HepG2 (cell line): ENCODE data around the gene MLX. TPM values are rescaled to one million over a fixed set of nuclear protein-coding genes. Genes with fewer than 3 reads are reported as not detected.

ENCODE experiments used
- AKAP8 ChIP-seq: sonication (generic); formaldehyde crosslinking; IDR thresholded peaks from 2 replicates; pipeline ENCODE4 v1.5.1; 2020; ENCODE audit warnings: mild to moderate bottlenecking, missing genetic modification reagents
- ARNT2 ChIP-seq: sonication (generic); formaldehyde crosslinking; IDR thresholded peaks from 2 replicates; pipeline ENCODE4 v1.8.0; 2022; ENCODE audit warnings: mild to moderate bottlenecking, low read depth, missing genetic modification reagents, moderate library complexity
- CEBPG ChIP-seq: IDR thresholded peaks from 2 replicates; pipeline ENCODE4 v1.6.1; 2016
- DMTF1 ChIP-seq: sonication (generic); formaldehyde crosslinking; IDR thresholded peaks from 2 replicates; pipeline ENCODE4 v1.4.0; 2020; ENCODE audit warnings: mild to moderate bottlenecking, missing genetic modification reagents
- DNMT1 ChIP-seq: sonication (generic); formaldehyde crosslinking; IDR thresholded peaks from 2 replicates; pipeline ENCODE4 v1.5.1; 2020; ENCODE audit warnings: mild to moderate bottlenecking, missing genetic modification reagents
- GLMP ChIP-seq: sonication (generic); formaldehyde crosslinking; IDR thresholded peaks from 2 replicates; pipeline ENCODE4 v1.9.0; 2021; ENCODE audit warnings: missing genetic modification reagents, mild to moderate bottlenecking, borderline replicate concordance
- HIC2 ChIP-seq: sonication (generic); formaldehyde crosslinking; IDR thresholded peaks from 2 replicates; pipeline ENCODE4 v1.9.0; 2022; ENCODE audit warnings: low read depth, missing genetic modification reagents
- HNRNPK ChIP-seq: fragments of 200-400 bp; formaldehyde crosslinking; IDR thresholded peaks from 2 replicates; pipeline ENCODE4 v1.6.1; 2018; ENCODE audit warnings: low read length, low read depth, moderate library complexity, mild to moderate bottlenecking; ENCODE audit not compliant: poor library complexity, severe bottlenecking
- KMT2B ChIP-seq: IDR thresholded peaks from 2 replicates; pipeline ENCODE4 v1.6.1; 2016; ENCODE audit warnings: missing genetic modification reagents, missing compliant biosample characterization
- NR2C2 ChIP-seq: sonication (generic); formaldehyde crosslinking; IDR thresholded peaks from 2 replicates; pipeline ENCODE4 v1.4.0; 2020; ENCODE audit warnings: missing genetic modification reagents, mild to moderate bottlenecking, moderate library complexity, borderline replicate concordance
- PBX2 ChIP-seq: IDR thresholded peaks from 2 replicates; pipeline ENCODE4 v1.6.1; 2016; ENCODE audit warnings: control low read depth
- TFAP4 ChIP-seq: sonication (generic); IDR thresholded peaks from 2 replicates; pipeline ENCODE4 v1.6.1; 2016; ENCODE audit warnings: low read depth, borderline replicate concordance
- THAP8 ChIP-seq: sonication (generic); formaldehyde crosslinking; IDR thresholded peaks from 2 replicates; pipeline ENCODE4 v1.5.1; 2020; ENCODE audit warnings: missing genetic modification reagents, mild to moderate bottlenecking, borderline replicate concordance
- ZBTB7B ChIP-seq: sonication (generic); formaldehyde crosslinking; IDR thresholded peaks from 2 replicates; pipeline ENCODE4 v1.4.0; 2020; ENCODE audit warnings: missing genetic modification reagents
- ZNF275 ChIP-seq: sonication (generic); formaldehyde crosslinking; IDR thresholded peaks from 2 replicates; pipeline ENCODE4 v1.8.0; 2022; ENCODE audit warnings: missing genetic modification reagents, mild to moderate bottlenecking, inconsistent platforms, borderline replicate concordance
- ZNF337 ChIP-seq: sonication (generic); formaldehyde crosslinking; IDR thresholded peaks from 2 replicates; pipeline ENCODE4 v1.5.1; 2020; ENCODE audit warnings: missing genetic modification reagents, low read depth, mild to moderate bottlenecking, borderline replicate concordance
- ZNF33A ChIP-seq: sonication (generic); formaldehyde crosslinking; IDR thresholded peaks from 2 replicates; pipeline ENCODE4 v1.5.1; 2020; ENCODE audit warnings: missing genetic modification reagents, mild to moderate bottlenecking, moderate library complexity, borderline replicate concordance
- ZNF891 ChIP-seq: sonication (generic); formaldehyde crosslinking; IDR thresholded peaks from 2 replicates; pipeline ENCODE4 v1.5.0; 2020; ENCODE audit warnings: mild to moderate bottlenecking, missing genetic modification reagents
- ZSCAN21 ChIP-seq: sonication (generic); formaldehyde crosslinking; IDR thresholded peaks from 2 replicates; pipeline ENCODE4 v1.8.0; 2022; ENCODE audit warnings: mild to moderate bottlenecking, missing genetic modification reagents, moderate library complexity, borderline replicate concordance
- polyA plus RNA-seq, 8 experiments: library from polyadenylated mRNA; depleted of rRNA in 3 of 8; stranded (reverse) in 7 of 8; unstranded in 1 of 8; fragments of >200 nt; fragmentation: Illumina TruSeq in 4 of 8; extraction: Trizol in 4 of 8; gene quantifications; 2 replicates each; pipeline versions ENCODE4 v1.2.1 to v1.2.3, GENCODE V29; 2011 to 2016; ENCODE audit warnings: low read depth in 4 of 8, missing spikeins in 1 of 8, mixed read lengths in 1 of 8; ENCODE audit not compliant: insufficient read depth in 1 of 8
- total RNA-seq, 5 experiments: library from RNA; depleted of rRNA; stranded (reverse); fragments of >200 nt; fragmentation: Illumina TruSeq; extraction: Trizol; gene quantifications; 2 replicates each; pipeline ENCODE4 v1.2.3, GENCODE V29; 2016; ENCODE audit warnings: low read depth in 1 of 5

The MLX gene
- total and polyA plus RNA-seq, 2 of the 13 experiments (the other 11 are each of a cell fraction or from before 2014, with no cell fraction given) = 38.9 to 74.4 TPM

GRCh38 chr17:42554250-42555121 lies 12.4 kb upstream of the MLX start (continued):
- no peak for TF ChIP-seq ZNF337 (CRISPR knock-in tag)
- TF ChIP-seq PBX2 = no peak
- no peak for TF ChIP-seq GLMP
- no peak for TF ChIP-seq DMTF1
- TF ChIP-seq ZSCAN21 (CRISPR knock-in tag) = peak; percentile 95
- peak; percentile 46 for TF ChIP-seq CEBPG (CRISPR knock-in tag)
- peak; percentile 100 for TF ChIP-seq ZNF275 (CRISPR knock-in tag)
- no peak for TF ChIP-seq ZNF33A (CRISPR knock-in tag)
- peak; percentile 95 for TF ChIP-seq AKAP8 (CRISPR knock-in tag)
- TF ChIP-seq DNMT1 (CRISPR knock-in tag) = peak; percentile 95
- peak; percentile 58; the same call in 1 of the 2 replicates for TF ChIP-seq TFAP4
- peak; percentile 99 for TF ChIP-seq NR2C2 (CRISPR knock-in tag)
- no peak for TF ChIP-seq HIC2 (CRISPR knock-in tag)
- no peak for TF ChIP-seq THAP8 (CRISPR knock-in tag)
- TF ChIP-seq ARNT2 (CRISPR knock-in tag) = peak; percentile 83
- TF ChIP-seq ZNF891 (CRISPR knock-in tag) = no peak
- peak; percentile 88 for TF ChIP-seq ZBTB7B (CRISPR knock-in tag)
- TF ChIP-seq HNRNPK = no peak
- TF ChIP-seq KMT2B (CRISPR knock-in tag) = peak; percentile 84
